HL-60 (cell line): Measurements from ENCODE around the gene PRMT5.
"Not testable (repeated sequence)": the region's sequence is repeated elsewhere in the genome, so short reads cannot be mapped to it uniquely, and the experiment has no call there.

Experiments
- DNase-seq, 2 experiments: peaks; one replicate each; pipeline ENCODE4 v3.0.0-alpha.2; 2010 to 2020; ENCODE audit warnings: low read depth in 1 of 2, low spot score in 1 of 2
- H3K27ac ChIP-seq: fragments of 250-450 bp; sonication (Bioruptor Pico); replicated peaks from 2 replicates; pipeline ENCODE4 v1.5.1; 2020; ENCODE audit warnings: mild to moderate bottlenecking, moderate library complexity
- H3K27me3 ChIP-seq: fragments of 250-450 bp; sonication (Bioruptor Pico); 2 replicates; pipeline ENCODE4 v1.5.1; 2021; ENCODE audit warnings: mild to moderate bottlenecking, moderate library complexity; ENCODE audit not compliant: insufficient read depth, poor library complexity, severe bottlenecking
- H3K4me3 ChIP-seq: replicated peaks from 2 replicates; pipeline ENCODE4 v1.5.1; 2011; ENCODE audit warnings: mild to moderate bottlenecking, control low read depth, low read length; ENCODE audit not compliant: insufficient read depth
- GABPA ChIP-seq: IDR thresholded peaks from 2 replicates; pipeline ENCODE4 v1.6.1; 2012; ENCODE audit warnings: low read depth
- POLR2AphosphoS5 ChIP-seq: IDR thresholded peaks from 2 replicates; pipeline ENCODE4 v1.6.1; 2012; ENCODE audit warnings: low read depth
- SPI1 ChIP-seq: IDR thresholded peaks from 2 replicates; pipeline ENCODE4 v1.6.1; 2012; ENCODE audit warnings: low read depth, mild to moderate bottlenecking, borderline replicate concordance
- TF ChIP-seq, protein P1 (sequence below): IDR thresholded peaks from one replicate; pipeline ENCODE4 v1.5.1; 2011; ENCODE audit warnings: low read length, control low read depth, inconsistent platforms; ENCODE audit not compliant: insufficient read depth
- TF ChIP-seq, protein P2 (sequence below): IDR thresholded peaks from 2 replicates; pipeline ENCODE4 v1.6.1; 2012; ENCODE audit warnings: low read depth; ENCODE audit not compliant: insufficient replicate concordance

Gene PRMT5

DNA sequence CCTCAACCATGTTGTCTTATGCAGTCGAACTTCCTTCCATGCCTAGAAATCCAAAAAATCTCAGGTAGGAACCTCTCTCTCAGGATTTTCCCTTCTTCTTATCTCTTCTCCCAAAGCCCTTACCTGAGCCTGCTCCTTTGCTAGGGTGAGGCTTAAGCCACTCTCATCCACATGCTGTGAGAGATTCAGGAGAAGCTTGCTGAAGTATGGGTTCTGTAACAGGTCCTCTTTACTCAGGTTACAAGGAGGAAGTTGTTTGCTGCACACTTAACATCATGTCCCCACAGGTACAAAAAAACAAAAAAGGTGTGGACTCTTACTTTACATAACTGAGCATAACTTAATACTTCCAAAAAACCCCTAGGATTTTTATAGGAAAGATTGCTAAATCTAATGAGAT, 23.2 kb upstream of the PRMT5 start:
- DNase-seq, result no peak
- TF ChIP-seq POLR2AphosphoS5 (no peak), GABPA (no peak), SPI1 (no peak)
- TF ChIP-seq, protein P1, sequence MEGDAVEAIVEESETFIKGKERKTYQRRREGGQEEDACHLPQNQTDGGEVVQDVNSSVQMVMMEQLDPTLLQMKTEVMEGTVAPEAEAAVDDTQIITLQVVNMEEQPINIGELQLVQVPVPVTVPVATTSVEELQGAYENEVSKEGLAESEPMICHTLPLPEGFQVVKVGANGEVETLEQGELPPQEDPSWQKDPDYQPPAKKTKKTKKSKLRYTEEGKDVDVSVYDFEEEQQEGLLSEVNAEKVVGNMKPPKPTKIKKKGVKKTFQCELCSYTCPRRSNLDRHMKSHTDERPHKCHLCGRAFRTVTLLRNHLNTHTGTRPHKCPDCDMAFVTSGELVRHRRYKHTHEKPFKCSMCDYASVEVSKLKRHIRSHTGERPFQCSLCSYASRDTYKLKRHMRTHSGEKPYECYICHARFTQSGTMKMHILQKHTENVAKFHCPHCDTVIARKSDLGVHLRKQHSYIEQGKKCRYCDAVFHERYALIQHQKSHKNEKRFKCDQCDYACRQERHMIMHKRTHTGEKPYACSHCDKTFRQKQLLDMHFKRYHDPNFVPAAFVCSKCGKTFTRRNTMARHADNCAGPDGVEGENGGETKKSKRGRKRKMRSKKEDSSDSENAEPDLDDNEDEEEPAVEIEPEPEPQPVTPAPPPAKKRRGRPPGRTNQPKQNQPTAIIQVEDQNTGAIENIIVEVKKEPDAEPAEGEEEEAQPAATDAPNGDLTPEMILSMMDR, result no peak
- TF ChIP-seq, protein P2, sequence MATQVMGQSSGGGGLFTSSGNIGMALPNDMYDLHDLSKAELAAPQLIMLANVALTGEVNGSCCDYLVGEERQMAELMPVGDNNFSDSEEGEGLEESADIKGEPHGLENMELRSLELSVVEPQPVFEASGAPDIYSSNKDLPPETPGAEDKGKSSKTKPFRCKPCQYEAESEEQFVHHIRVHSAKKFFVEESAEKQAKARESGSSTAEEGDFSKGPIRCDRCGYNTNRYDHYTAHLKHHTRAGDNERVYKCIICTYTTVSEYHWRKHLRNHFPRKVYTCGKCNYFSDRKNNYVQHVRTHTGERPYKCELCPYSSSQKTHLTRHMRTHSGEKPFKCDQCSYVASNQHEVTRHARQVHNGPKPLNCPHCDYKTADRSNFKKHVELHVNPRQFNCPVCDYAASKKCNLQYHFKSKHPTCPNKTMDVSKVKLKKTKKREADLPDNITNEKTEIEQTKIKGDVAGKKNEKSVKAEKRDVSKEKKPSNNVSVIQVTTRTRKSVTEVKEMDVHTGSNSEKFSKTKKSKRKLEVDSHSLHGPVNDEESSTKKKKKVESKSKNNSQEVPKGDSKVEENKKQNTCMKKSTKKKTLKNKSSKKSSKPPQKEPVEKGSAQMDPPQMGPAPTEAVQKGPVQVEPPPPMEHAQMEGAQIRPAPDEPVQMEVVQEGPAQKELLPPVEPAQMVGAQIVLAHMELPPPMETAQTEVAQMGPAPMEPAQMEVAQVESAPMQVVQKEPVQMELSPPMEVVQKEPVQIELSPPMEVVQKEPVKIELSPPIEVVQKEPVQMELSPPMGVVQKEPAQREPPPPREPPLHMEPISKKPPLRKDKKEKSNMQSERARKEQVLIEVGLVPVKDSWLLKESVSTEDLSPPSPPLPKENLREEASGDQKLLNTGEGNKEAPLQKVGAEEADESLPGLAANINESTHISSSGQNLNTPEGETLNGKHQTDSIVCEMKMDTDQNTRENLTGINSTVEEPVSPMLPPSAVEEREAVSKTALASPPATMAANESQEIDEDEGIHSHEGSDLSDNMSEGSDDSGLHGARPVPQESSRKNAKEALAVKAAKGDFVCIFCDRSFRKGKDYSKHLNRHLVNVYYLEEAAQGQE, result no peak
- Histone ChIP-seq H3K27me3 (no peaks in the 10 kb centered on the region), H3K27ac (peak overlapping the region; percentile 46), H3K4me3 (no peak overlapping the region)

DNA sequence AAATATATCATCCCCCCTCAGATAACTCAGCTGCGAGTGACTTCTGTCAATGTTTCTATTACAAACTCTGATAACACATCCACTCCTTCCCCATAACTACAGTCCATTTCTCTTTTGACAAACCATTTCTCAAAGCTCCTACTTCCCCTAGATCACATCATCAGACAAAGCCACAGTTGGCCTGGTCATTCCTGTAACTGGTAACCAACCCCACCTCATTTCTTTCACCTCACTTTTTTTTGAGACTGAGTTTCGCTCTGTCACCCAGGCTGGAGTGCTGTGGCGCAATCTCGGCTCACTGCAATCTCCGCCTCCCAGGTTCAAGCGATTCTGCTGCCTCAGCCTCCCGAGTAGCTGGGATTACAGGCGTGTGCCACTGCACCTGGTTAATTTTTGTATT, 22.6 kb upstream of the PRMT5 start:
- not testable (repeated sequence) for H3K27me3 ChIP-seq, H3K4me3 ChIP-seq
- H3K27ac ChIP-seq, result peak overlapping the region; percentile 62
- peak; percentile 33 to 87 for DNase-seq

DNA sequence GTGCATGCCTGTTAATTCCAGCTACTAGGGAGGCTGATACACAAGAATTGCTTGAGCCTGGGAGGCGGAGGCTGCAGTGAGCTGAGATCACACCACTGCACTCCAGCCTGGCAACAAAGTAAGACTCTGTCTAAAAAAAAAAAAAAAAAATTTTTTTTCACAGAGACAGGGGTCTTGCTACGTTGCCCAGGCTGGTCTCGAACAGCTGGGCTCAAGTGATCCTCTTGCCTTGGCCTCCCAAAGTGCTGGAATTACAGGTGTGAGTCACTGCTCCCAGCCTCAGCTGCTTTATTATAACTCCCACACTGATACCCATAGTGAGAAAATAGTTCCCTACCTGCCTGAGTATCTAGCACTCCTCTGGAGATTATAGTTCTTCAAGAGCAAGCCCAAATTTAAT, 16.5 kb upstream of the PRMT5 start:
- no peaks in the 10 kb centered on the region for H3K27me3 ChIP-seq
- H3K4me3 ChIP-seq, result no peak overlapping the region
- no peak for TF ChIP-seq SPI1
- no peak for TF ChIP-seq GABPA
- no peak overlapping the region for H3K27ac ChIP-seq
- no peak for DNase-seq

DNA sequence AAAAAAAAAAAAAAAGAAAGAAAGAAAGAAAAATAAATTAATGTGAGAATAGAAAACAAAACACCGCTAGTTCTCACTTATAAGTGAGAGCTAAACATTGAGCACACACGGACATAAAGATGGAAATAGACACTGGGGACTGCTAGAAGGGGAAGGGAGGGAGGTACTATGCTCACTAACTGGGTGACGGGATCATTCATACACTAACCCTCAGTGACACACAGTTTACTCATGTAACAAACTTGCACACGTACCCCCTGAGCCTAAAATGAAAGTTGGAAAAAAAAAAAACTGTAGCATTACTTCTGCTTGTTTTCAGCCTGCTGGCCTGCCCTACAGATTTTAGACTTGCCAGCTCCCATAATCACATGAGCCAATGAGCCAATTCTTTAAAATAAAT, 10.5 kb upstream of the PRMT5 start:
- TF ChIP-seq GABPA (no peak), SPI1 (no peak), POLR2AphosphoS5 (no peak)
- TF ChIP-seq, protein P1, result no peak
- TF ChIP-seq, protein P2, result no peak
- DNase-seq, result no peak

DNA sequence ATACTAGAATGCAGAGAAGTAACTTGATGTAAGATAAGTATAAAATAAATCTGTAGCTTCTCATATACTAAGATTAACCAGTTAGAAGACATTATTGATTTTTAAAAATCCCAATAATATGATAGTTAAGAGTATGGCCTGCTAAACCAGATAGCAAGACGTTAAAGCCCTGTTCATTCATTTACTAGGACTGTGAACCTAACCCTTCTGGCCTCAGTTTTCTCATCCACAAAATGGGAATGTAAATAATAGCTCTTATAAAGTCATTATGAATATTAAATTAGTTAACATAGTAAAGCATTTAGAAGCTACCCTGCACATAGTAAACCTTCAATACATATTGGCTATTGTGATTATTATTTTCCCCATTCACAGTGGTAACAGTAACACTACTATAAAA, 6.0 kb upstream of the PRMT5 start:
- Histone ChIP-seq H3K27ac (no peak overlapping the region), H3K4me3 (no peak overlapping the region), H3K27me3 (no peaks in the 10 kb centered on the region)
- TF ChIP-seq SPI1, result no peak
- TF ChIP-seq, protein P1, result no peak
- TF ChIP-seq GABPA, result no peak
- no peak for DNase-seq

More for the DNA sequence above, 10.5 kb upstream of the PRMT5 start:
- Histone ChIP-seq H3K27ac (no peak overlapping the region), H3K27me3 (no peaks in the 10 kb centered on the region), H3K4me3 (no peak overlapping the region)
